ENCODE measurements around the gene COL27A1. TPM values are rescaled to one million over a fixed set of nuclear protein-coding genes. Genes with fewer than 3 reads are reported as not detected.

Gene COL27A1
- polyA plus RNA-seq, 1 of the 3 experiments (the other 2 are of a cell fraction), result 8.7 TPM

GRCh38 chr9:114350636-114351401, 195.5 kb downstream of the COL27A1 start:
- Histone ChIP-seq H3F3A (replicated peaks; ENCODE audit: insufficient read depth) (peaks cover 10% of the 10 kb centered on the region), H2AFZ (ENCODE audit: low read depth) (no peak overlapping the region), H3K4me3 (ENCODE audit: low read depth in 2 of 2, low read length in 1 of 2) (no peak overlapping the region), H3K27me3 (ENCODE audit: insufficient read depth) (no peaks in the 10 kb centered on the region), H3K36me3 (replicated peaks in 1 of 2; ENCODE audit: control insufficient read depth in 1 of 2, insufficient read depth in 2 of 2, low read length in 1 of 2) (no peaks in the 10 kb centered on the region), H4K20me1 (ENCODE audit: insufficient read depth) (no peaks in the 10 kb centered on the region), H3K27ac (ENCODE audit: low read depth in 2 of 2, low read length in 1 of 2) (no peak overlapping the region), H3K9ac (no peak overlapping the region), H3K4me2 (no peak overlapping the region), H3K4me1 (ENCODE audit: control insufficient read depth in 1 of 2, insufficient read depth in 2 of 2, low read depth in 1 of 2, low read length in 1 of 2) (peaks cover 0 to 15% of the 10 kb centered on the region in 2 experiments; a peak in 3 of 4 replicates), H3K9me3 (no peaks in the 10 kb centered on the region), H3K9me2 (no peaks in the 10 kb centered on the region), H3K79me2 (ENCODE audit: insufficient read depth) (no peaks in the 10 kb centered on the region)
- 93% methylated on average over 15 of the region's 16 CpGs for WGBS (ENCODE audit: low lambda C conversion rate)
- POLR2A ChIA-PET, result no interaction called here
- TF ChIP-seq IRF3 (IDR thresholded peaks at IDR 0.05; ENCODE audit: low read depth, low read length), result no peak
- TF ChIP-seq CTCF (IDR thresholded peaks at IDR 0.05), result no peak
- TF ChIP-seq POLR2AphosphoS5 (IDR thresholded peaks at IDR 0.05; ENCODE audit: low read depth, low read length), result no peak
- TF ChIP-seq RAD21 (IDR thresholded peaks at IDR 0.05; ENCODE audit: low read length), result no peak
- TF ChIP-seq USF2 (IDR thresholded peaks at IDR 0.05; ENCODE audit: borderline replicate concordance, low read depth, low read length), result no peak
- no peak for TF ChIP-seq REST (IDR thresholded peaks at IDR 0.05; ENCODE audit: low read depth, low read length)
- no peak for TF ChIP-seq SIN3A (IDR thresholded peaks at IDR 0.05; ENCODE audit: borderline replicate concordance, low read depth, low read length)
- DNase-seq, result no peak
- CTCF ChIA-PET, result interaction anchor here (0.7 to 0.9 kb wide), 2 partner anchors 30 to 303 kb away, joined by 3 read pairs; no protein-coding TSS in a partner anchor
